PFSK-1 (cell line): ENCODE data around the gene METTL4.

Experiments used
- FOXP2 ChIP-seq: optimal IDR thresholded peaks from 2 replicates; pipeline ENCODE3; 2011; ENCODE audit warnings: borderline replicate concordance, control low read depth, inconsistent platforms; ENCODE audit not compliant: insufficient read depth; ENCODE audit errors: extremely low read length, extremely low read depth
- POLR2AphosphoS5 ChIP-seq: IDR thresholded peaks from 2 replicates; pipeline ENCODE4 v1.6.1; 2012; ENCODE audit warnings: low read depth, mild to moderate bottlenecking, control low read depth, low read length, moderate library complexity
- REST ChIP-seq, 2 experiments: IDR thresholded peaks; 2 replicates each; pipeline versions ENCODE4 v1.6.1 to v1.8.0; 2011 to 2012; ENCODE audit warnings: low read depth in 2 of 2, low read length in 2 of 2, control low read depth in 1 of 2, inconsistent platforms in 1 of 2, mild to moderate bottlenecking in 1 of 2, moderate library complexity in 1 of 2; ENCODE audit not compliant: insufficient read depth in 1 of 2
- SIN3A ChIP-seq: IDR thresholded peaks from 2 replicates; pipeline ENCODE4 v1.6.1; 2012; ENCODE audit warnings: mild to moderate bottlenecking, low read length, moderate library complexity, borderline replicate concordance; ENCODE audit not compliant: insufficient read depth
- TAF1 ChIP-seq: IDR thresholded peaks from 2 replicates; pipeline ENCODE4 v1.6.1; 2012; ENCODE audit warnings: low read length, control low read depth, borderline replicate concordance; ENCODE audit not compliant: insufficient read depth

- TF ChIP-seq POLR2AphosphoS5 = no peak
- TF ChIP-seq TAF1 = no peak
- no peak for TF ChIP-seq REST (IDR thresholded peaks at IDR 0.05; ENCODE audit: insufficient read depth in 1 of 2, low read depth in 2 of 2, low read length in 2 of 2)
- no peak for TF ChIP-seq FOXP2
- TF ChIP-seq SIN3A = no peak
Measured at GRCh38 chr18:2572171-2572569, 865 bp upstream of the METTL4 start.
